GM12891 (cell line): Measurements from ENCODE around the gene GPC5.

ENCODE experiments used
- PAX5 ChIP-seq: IDR thresholded peaks from 2 replicates; pipeline ENCODE4 v1.6.1; 2011; ENCODE audit warnings: low read length, moderate library complexity, mild to moderate bottlenecking; ENCODE audit not compliant: insufficient read depth, severe bottlenecking
- POLR2A ChIP-seq: IDR thresholded peaks from 2 replicates; pipeline ENCODE4 v1.6.1; 2011; ENCODE audit warnings: low read depth, low read length, control low read depth
- POLR2AphosphoS5 ChIP-seq: IDR thresholded peaks from 2 replicates; pipeline ENCODE4 v1.6.1; 2011; ENCODE audit warnings: low read depth, low read length, control low read depth
- POU2F2 ChIP-seq: IDR thresholded peaks from 2 replicates; pipeline ENCODE4 v1.6.1; 2011; ENCODE audit warnings: low read depth, mild to moderate bottlenecking, control low read depth, low read length, moderate library complexity
- SPI1 ChIP-seq: IDR thresholded peaks from 2 replicates; pipeline ENCODE4 v1.6.1; 2011; ENCODE audit warnings: low read depth, low read length, control low read depth
- TAF1 ChIP-seq: IDR thresholded peaks from 2 replicates; pipeline ENCODE4 v1.6.1; 2011; ENCODE audit warnings: low read depth, low read length, control low read depth

GRCh38 chr13:91722267-91722884 is 324.0 kb downstream of the GPC5 start:
- TF ChIP-seq POLR2AphosphoS5 (no peak), POLR2A (no peak), POU2F2 (no peak), SPI1 (no peak), TAF1 (no peak), PAX5 (no peak)
